GM10248 (cell line): ENCODE results near the gene TMEM98.

ENCODE experiments used
- CTCF ChIA-PET: fragments of 300-600 bp; sonication (Branson Sonifier 250); formaldehyde crosslinking; extraction: SDS; loops from one replicate; lab custom pipeline; 2021; ENCODE audit warnings: antibody characterized with exemption; lab: Yijun Ruan, JAX
- POLR2A ChIA-PET: fragments of 350-650 bp; sonication (Branson Sonifier 250); formaldehyde crosslinking; extraction: SDS; loops from one replicate; lab custom pipeline; 2020; ENCODE audit warnings: antibody characterized with exemption; lab: Yijun Ruan, JAX
- DNase-seq: peaks from one replicate; pipeline ENCODE4 v3.0.0; 2012; ENCODE audit errors: extremely low spot score
- CTCF ChIP-seq: IDR thresholded peaks from 2 replicates; pipeline ENCODE4 v1.5.1; 2012; ENCODE audit warnings: mild to moderate bottlenecking, low read depth; ENCODE audit errors: extremely low read depth, missing control alignments, control extremely low read depth

Gene TMEM98

DNA sequence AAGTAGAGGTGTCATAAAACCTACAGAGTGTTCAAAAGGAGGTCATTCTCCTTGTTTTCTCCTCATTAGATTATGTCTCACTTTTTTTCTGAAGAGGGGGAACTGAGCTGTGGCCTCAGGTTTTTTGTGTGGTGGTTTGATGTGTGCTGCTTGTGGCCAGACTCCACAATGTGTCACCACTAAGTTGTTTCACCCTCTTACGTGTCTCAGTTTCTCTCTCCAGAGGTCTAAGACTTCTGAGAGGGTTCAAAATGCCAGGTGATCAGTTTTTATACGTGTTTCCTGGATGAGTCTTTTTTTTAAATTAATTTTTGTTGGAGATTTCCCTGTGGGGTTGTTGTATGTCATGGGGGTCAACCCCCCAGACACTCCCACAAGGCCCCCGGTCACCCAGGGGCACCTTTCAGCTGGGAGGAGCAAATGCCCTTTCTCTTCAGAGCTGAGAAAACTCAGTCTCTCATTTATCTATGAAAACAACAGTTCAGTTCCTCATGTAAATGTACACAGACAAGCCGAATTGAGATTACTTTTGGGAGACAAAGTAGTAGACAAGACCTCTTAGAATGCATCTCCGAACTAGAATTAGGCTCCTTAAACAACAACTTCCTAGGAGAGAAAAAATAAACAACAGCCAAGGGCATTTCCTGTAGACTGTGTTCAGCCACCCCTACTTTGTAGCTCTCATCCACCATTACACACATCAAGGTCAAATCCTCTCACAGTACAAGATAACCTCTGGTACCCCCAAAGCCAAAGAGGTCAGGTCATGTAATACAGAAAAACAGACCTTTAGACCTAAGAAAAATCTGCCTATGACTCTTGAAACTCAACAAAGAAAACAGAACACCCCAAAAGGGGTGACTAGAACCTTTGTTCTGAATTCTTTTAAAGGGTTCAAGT lies 23.9 kb upstream of the TMEM98 start:
- DNase-seq: no peak
- TF ChIP-seq CTCF: no peak
- POLR2A ChIA-PET: no interaction called here
- CTCF ChIA-PET: interaction anchor here (1.2 to 2.1 kb wide), 5 partner anchors 11 to 442 kb away, joined by 4 to 9 read pairs (median 5); partner anchors contain the start of gene MYO1D

DNA sequence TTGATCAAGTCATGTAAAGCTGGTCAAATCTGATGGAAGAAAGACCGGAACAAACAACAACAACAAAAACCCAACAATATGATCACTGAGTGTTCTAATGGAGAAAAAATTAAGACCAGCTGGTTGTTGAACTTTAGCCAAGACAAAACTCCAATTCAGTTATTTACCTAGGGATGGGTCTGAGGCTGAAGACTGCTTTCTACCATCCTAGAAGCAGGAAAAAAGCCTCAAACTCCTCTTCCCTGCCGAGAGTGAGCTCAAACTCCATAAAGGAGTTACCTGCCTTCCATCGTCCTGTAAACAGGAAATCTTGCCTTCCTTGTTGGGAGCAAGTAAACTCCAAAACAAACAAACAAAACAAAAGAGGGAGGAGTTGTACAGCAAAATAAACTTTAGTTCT lies 23.1 kb upstream of the TMEM98 start:
- DNase-seq: no peak
- no peak for TF ChIP-seq CTCF
- ChIA-PET POLR2A (no interaction called here), CTCF (interaction anchor here (1.2 to 2.1 kb wide), 5 partner anchors 10 to 443 kb away, joined by 4 to 9 read pairs (median 5); partner anchors contain the start of gene MYO1D)

DNA sequence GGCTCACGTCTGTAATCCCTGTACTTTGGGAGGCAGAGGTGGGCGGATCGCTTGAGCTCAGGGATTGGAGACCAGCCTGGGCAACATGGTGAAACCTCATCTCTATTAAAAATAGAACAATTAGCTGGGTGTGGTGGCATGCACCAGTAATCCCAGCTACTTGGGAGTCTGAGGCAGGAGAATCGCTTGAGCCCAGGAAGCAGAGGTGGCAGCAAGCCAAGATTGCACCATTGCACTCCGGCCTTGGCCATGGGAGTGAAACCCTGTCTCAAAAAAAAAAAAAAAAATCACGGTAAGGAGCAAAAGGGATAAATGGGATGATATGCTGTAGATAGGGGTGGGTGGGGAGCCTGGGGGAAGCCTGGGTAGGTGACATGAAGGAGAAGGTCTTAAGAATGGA lies 20.4 kb upstream of the TMEM98 start:
- DNase-seq: no peak
- ChIA-PET POLR2A (no interaction called here), CTCF (interaction anchor here (1.3 to 4.9 kb wide), 3 partner anchors 11 to 126 kb away, joined by 3 to 66 read pairs (median 8); partner anchors contain the start of gene MYO1D)
- no peak for TF ChIP-seq CTCF

- ChIA-PET CTCF (interaction anchor here (0.6 to 4.9 kb wide), 35 partner anchors 10 to 512 kb away, joined by 3 to 66 read pairs (median 4); partner anchors contain the start of genes MYO1D and PSMD11), POLR2A (no interaction called here)
- peak; percentile 79 for DNase-seq
- TF ChIP-seq CTCF: peak; percentile 75
Observed at GRCh38 chr17:32909787-32910369, 18.1 kb upstream of the TMEM98 start.

GRCh38 chr17:32910769-32911168 lies 17.2 kb upstream of the TMEM98 start:
- TF ChIP-seq CTCF: no peak
- POLR2A ChIA-PET: no interaction called here
- no peak for DNase-seq
- CTCF ChIA-PET: interaction anchor here (0.9 to 4.9 kb wide), 23 partner anchors 9 to 513 kb away, joined by 3 to 66 read pairs (median 6); partner anchors contain the start of genes MYO1D and PSMD11

GRCh38 chr17:32912218-32912897 lies 15.6 kb upstream of the TMEM98 start:
- POLR2A ChIA-PET: no interaction called here
- no peak for DNase-seq
- CTCF ChIA-PET: interaction anchor here (0.9 to 1.7 kb wide), 5 partner anchors 16 to 451 kb away, joined by 3 to 13 read pairs (median 3); no protein-coding TSS in a partner anchor
- TF ChIP-seq CTCF: no peak
